T-cell (primary cell): ENCODE results near the gene EPB41L4A. TPM values are rescaled to one million over a fixed set of nuclear protein-coding genes. Genes with fewer than 3 reads are reported as not detected.
"Not testable (repeated sequence)": the region's sequence is repeated elsewhere in the genome, so short reads cannot be mapped to it uniquely, and the experiment has no call there.

Experiments
- ATAC-seq, 4 experiments: fragments of 200-7000 bp in 3 of 4; fragments of 150-1000 bp in 1 of 4; cut with Tn5 transposase; replicated peaks in 1 of 4; 1 replicate in 3 of 4; 2 replicates in 1 of 4; pipeline ENCODE4 v1.10.0; 2021; ENCODE audit warnings: moderate library complexity in 3 of 4, mild to moderate bottlenecking in 2 of 4, moderate number of reproducible peaks in 1 of 4
- CTCF ChIA-PET, 2 donors: fragments of 300-600 bp; sonication (Branson Sonifier 250); formaldehyde crosslinking; loops; one replicate each; lab custom pipeline; 2022; ENCODE audit warnings: antibody characterized with exemption in 2 of 2; lab: Charles Lee
- POLR2A ChIA-PET, 2 donors: fragments of 300-600 bp; sonication (Branson Sonifier 250); formaldehyde crosslinking; loops; one replicate each; lab custom pipeline; 2022; ENCODE audit warnings: antibody characterized with exemption in 2 of 2; lab: Charles Lee
- DNase-seq, 35 experiments: peaks; one replicate each; pipeline versions ENCODE4 v3.0.0 to v3.0.0-alpha.2; 2013 to 2023
- H3K27ac ChIP-seq: one replicate; pipeline ENCODE4 v1.5.1; 2013; ENCODE audit warnings: low read length
- H3K27me3 ChIP-seq, 2 experiments: replicated peaks in 1 of 2; 1 replicate in 1 of 2; 2 replicates in 1 of 2; pipeline versions ENCODE4 v1.6.1 to v1.7.0; 2013; ENCODE audit warnings: low read length in 1 of 2, mixed read lengths in 1 of 2; ENCODE audit not compliant: control insufficient read depth in 2 of 2, insufficient read depth in 2 of 2; ENCODE audit errors: extremely low read depth in 1 of 2
- H3K36me3 ChIP-seq, 2 donors: 1 replicate in 1 of 2; 2 replicates in 1 of 2; pipeline versions ENCODE4 v1.6.1 to v1.7.0; 2013; ENCODE audit warnings: low read length in 1 of 2; ENCODE audit not compliant: control insufficient read depth in 2 of 2, insufficient read depth in 1 of 2; ENCODE audit errors: extremely low read depth in 1 of 2
- H3K4me1 ChIP-seq, 2 experiments: 1 replicate in 1 of 2; 2 replicates in 1 of 2; pipeline versions ENCODE4 v1.6.1 to v1.7.0; 2013; ENCODE audit warnings: low read length in 2 of 2, mixed read lengths in 1 of 2; ENCODE audit not compliant: insufficient read depth in 2 of 2, control insufficient read depth in 1 of 2; ENCODE audit errors: extremely low read depth in 1 of 2
- H3K4me3 ChIP-seq, 2 donors: 1 replicate in 1 of 2; 2 replicates in 1 of 2; pipeline versions ENCODE4 v1.5.1 to v1.7.0; 2013; ENCODE audit warnings: mild to moderate bottlenecking in 2 of 2, low read length in 1 of 2, moderate library complexity in 1 of 2; ENCODE audit not compliant: control insufficient read depth in 1 of 2; ENCODE audit errors: extremely low read depth in 1 of 2
- H3K9me3 ChIP-seq: 2 replicates; pipeline ENCODE4 v1.7.0; 2013
- H3K27ac Mint-ChIP-seq, 2 donors: one replicate each; pipeline ENCODE4 v1.8.0; 2020 to 2021; ENCODE audit warnings: mild to moderate bottlenecking in 2 of 2, mixed read lengths in 2 of 2
- H3K27me3 Mint-ChIP-seq, 2 donors: one replicate each; pipeline ENCODE4 v1.8.0; 2021 to 2022; ENCODE audit warnings: mixed read lengths in 2 of 2
- H3K36me3 Mint-ChIP-seq: one replicate; pipeline ENCODE4 v1.8.0; 2021; ENCODE audit warnings: mixed read lengths
- H3K4me1 Mint-ChIP-seq, 3 donors: one replicate each; pipeline ENCODE4 v1.8.0; 2020 to 2022; ENCODE audit warnings: mixed read lengths in 3 of 3, mild to moderate bottlenecking in 1 of 3
- H3K4me3 Mint-ChIP-seq, 3 donors: one replicate each; pipeline ENCODE4 v1.8.0; 2020 to 2022; ENCODE audit warnings: mild to moderate bottlenecking in 3 of 3, mixed read lengths in 3 of 3, moderate library complexity in 3 of 3
- H3K9me3 Mint-ChIP-seq, 3 donors: one replicate each; pipeline ENCODE4 v1.8.0; 2020 to 2022; ENCODE audit warnings: mixed read lengths in 3 of 3
- WGBS: methylation state at CpG from one replicate; pipeline ENCODE4 v1.1.5; 2013; ENCODE audit warnings: missing lambda C conversion rate; ENCODE audit not compliant: insufficient coverage; 5-methylcytosine and 5-hydroxymethylcytosine counted together
- total RNA-seq, 35 experiments: library from RNA in 6 of 35; stranded (reverse) in 6 of 35; fragments of 120-200 nt in 1 of 35; gene quantifications; one replicate each; pipeline versions ENCODE4 v1.2.1 to v1.2.4 and lab custom pipeline; 2013 to 2026

EPB41L4A gene
- total RNA-seq, 5 donors from 2014 or later (not counting 1 experiment from before 2014, with no cell fraction given): 0.47 to 2.5 (median 1.5) TPM

DNA sequence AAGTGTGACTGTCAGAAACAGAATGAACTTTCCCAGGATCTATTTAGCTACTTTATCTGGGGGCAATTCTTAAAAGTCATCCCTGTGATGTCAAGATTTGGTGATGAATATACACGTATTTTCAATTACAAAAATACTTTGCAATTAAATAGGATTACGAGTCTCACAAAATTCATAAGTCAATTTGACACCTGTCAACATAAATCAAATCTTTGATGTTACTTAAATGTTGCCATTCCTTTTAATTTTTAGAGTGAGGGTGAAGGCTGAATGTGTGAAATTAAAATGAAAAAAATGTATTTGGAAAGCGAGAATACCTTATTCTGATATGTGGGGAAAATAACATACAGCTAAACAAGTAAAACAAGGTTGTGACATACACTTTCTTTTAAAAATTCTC is 202.9 kb downstream of the EPB41L4A start:
- Mint-ChIP-seq H3K36me3 (no peaks in the 10 kb centered on the region), H3K4me3 (no peak overlapping the region), H3K27me3 (peaks cover 1 to 9% of the 10 kb centered on the region in 2 donors), H3K4me1 (no peaks in the 10 kb centered on the region), H3K9me3 (no peaks in the 10 kb centered on the region), H3K27ac (no peak overlapping the region)
- Histone ChIP-seq H3K27ac (no peak overlapping the region), H3K9me3 (no peaks in the 10 kb centered on the region), H3K36me3 (no peaks in the 10 kb centered on the region), H3K4me3 (no peak overlapping the region), H3K27me3 (peaks cover 0 to 2% of the 10 kb centered on the region in 2 experiments), H3K4me1 (no peaks in the 10 kb centered on the region)
- no peak for ATAC-seq
- no peak for DNase-seq
- ChIA-PET POLR2A (interaction anchor here in 1 of 2 donors (0.7 kb wide), 1 partner anchor 14 kb away, joined by 4 read pairs; no protein-coding TSS in a partner anchor), CTCF (interaction anchor here in 1 of 2 donors (0.5 to 0.7 kb wide), 2 partner anchors 75 to 544 kb away, joined by 3 to 5 read pairs; no protein-coding TSS in a partner anchor)
- WGBS: no CpG with 5 or more reads among the region's 3 CpGs

DNA sequence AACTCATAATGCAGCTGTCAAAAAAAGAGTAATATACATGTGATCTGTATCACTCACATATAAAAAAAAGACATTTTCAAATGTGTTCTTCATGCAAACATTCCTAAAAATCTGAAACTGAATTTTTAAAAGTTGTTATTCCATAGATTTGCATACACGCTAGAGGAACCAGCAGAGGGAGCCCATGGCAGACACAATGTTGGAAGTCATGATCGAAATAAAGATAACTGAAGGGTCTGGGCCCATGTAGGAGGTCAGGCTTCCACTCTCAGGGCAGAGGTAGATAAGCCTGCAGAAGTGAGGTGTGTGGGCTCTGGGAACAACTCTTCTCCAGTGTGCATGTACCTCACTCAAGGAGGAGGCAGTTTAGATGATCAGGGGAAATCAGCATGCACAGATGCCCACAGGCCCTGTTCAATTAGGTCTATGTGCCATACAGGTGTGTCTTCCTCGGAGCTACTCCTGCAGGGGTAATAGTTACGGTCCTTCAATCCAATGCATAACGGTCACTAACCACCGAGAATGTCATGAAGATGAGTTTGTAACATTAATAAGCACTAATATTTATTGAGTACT is 208.6 kb downstream of the EPB41L4A start:
- H3K27ac Mint-ChIP-seq: no peak overlapping the region
- H3K27me3 Mint-ChIP-seq: peaks cover 18 to 27% of the 10 kb centered on the region in 2 donors
- no peaks in the 10 kb centered on the region for H3K9me3 Mint-ChIP-seq
- ChIA-PET POLR2A (no interaction called here), CTCF (no interaction called here)
- 37% methylated on average over 2 of the region's 6 CpGs for WGBS
- H3K27me3 ChIP-seq: peaks cover 0 to 9% of the 10 kb centered on the region in 2 experiments
- ATAC-seq: no peak
- peak in 1 of 35 experiments; percentile 14 for DNase-seq
- H3K4me1 ChIP-seq: no peaks in the 10 kb centered on the region
- no peak overlapping the region for H3K4me3 ChIP-seq
- no peaks in the 10 kb centered on the region for H3K4me1 Mint-ChIP-seq
- H3K4me3 Mint-ChIP-seq: no peak overlapping the region
- no peaks in the 10 kb centered on the region for H3K36me3 Mint-ChIP-seq
- H3K36me3 ChIP-seq: no peaks in the 10 kb centered on the region
- H3K27ac ChIP-seq: no peak overlapping the region
- no peaks in the 10 kb centered on the region for H3K9me3 ChIP-seq

DNA sequence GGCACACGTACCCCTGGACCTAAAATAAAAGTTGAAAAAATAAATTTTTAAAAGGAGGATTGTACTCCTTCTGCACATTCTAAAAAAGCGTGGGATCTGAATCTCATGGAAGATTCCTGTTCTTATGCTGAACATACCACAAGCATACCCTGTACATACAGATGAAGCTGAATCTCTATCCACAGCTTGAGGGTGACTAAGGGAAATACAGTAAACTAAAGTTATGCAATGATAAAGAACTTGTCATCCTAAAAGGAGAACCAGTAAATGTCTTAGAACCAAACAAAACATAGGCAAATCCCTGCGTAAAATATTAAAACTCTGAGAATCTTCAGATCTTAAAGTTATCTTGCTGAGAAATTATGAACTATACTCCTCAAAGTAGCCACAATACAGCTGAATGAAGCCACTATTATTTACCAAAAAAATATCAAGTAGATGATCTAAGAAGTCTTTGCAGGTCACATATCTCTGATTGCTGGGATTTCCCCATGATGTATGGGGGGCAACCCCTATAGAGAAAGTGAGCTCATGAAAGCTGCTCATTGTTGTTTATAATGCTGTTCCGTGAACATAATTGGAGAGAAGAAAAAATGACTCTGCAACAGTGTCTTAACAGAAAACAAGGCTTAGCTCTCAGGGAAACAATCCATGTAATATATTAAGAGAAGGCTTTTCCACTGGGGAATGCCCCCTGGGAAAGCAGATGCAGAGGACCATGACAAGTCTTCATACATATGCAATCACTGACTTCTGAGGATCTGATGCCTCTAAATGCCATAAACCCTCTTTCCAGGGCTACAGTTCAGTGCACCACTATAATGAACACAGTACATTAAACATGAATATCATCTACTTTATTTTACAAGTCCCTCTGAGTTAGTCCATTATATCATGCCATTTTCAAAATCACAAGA is 210.1 kb downstream of the EPB41L4A start:
- ATAC-seq (no peak), DNase-seq (no peak)
- Mint-ChIP-seq H3K27ac (no peak overlapping the region), H3K27me3 (peaks cover 18 to 27% of the 10 kb centered on the region in 2 donors), H3K36me3 (no peaks in the 10 kb centered on the region), H3K4me1 (no peaks in the 10 kb centered on the region), H3K9me3 (no peaks in the 10 kb centered on the region), H3K4me3 (no peak overlapping the region)
- no peaks in the 10 kb centered on the region for H3K4me1 ChIP-seq
- peaks cover 2 to 9% of the 10 kb centered on the region in 2 experiments for H3K27me3 ChIP-seq
- H3K9me3 ChIP-seq: no peaks in the 10 kb centered on the region
- H3K4me3 ChIP-seq: no peak overlapping the region
- ChIA-PET POLR2A (no interaction called here), CTCF (no interaction called here)
- H3K27ac ChIP-seq: no peak overlapping the region
- H3K36me3 ChIP-seq: no peaks in the 10 kb centered on the region
- no CpG with 5 or more reads among the region's 4 CpGs for WGBS

DNA sequence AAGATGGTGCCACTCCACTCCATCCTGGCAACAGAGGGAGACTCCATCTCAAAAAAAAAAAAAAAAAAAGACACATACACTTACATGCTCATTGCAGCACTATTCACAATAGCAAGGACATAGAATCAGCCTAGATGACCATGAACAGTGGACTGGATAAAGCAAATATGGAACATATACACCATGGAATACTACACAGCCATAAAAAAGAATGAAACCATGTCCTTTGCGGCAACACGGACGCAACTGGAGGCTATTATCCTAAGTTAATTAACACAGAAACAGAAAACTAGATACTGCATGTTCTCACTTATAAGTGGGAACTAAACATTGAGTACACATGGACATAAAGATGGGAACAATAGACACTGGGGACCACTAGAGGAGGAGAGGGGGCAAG is 210.9 kb downstream of the EPB41L4A start:
- H3K36me3 Mint-ChIP-seq, H3K4me3 ChIP-seq, CTCF ChIA-PET, H3K27me3 ChIP-seq, ATAC-seq, H3K27ac ChIP-seq, H3K9me3 ChIP-seq, H3K4me3 Mint-ChIP-seq, H3K4me1 ChIP-seq, H3K4me1 Mint-ChIP-seq, H3K27ac Mint-ChIP-seq, DNase-seq, H3K36me3 ChIP-seq, POLR2A ChIA-PET, H3K9me3 Mint-ChIP-seq: not testable (repeated sequence)
- WGBS: no CpG with 5 or more reads among the region's 3 CpGs
- H3K27me3 Mint-ChIP-seq: peaks cover 18 to 31% of the 10 kb centered on the region in 2 donors

DNA sequence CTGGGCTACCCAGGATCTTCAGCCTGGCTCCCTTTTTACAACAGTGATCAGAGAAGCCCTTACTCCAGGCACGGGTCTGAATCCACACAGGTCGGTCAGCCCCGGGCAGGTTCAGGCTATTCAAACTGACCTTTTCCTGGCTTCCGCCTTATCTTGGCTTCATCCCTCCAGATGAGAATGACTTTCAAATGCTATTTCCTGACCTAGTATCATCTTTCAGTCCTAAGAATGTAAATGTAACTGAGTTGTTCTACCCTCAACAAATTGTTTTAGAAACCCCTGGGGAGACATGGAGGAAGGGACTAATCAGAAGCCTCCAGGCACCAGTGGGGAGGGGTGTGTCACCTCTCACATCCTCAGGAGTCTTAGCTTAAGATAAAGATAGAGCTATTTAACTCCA is 213.2 kb downstream of the EPB41L4A start:
- DNase-seq (no peak), ATAC-seq (no peak)
- no CpG with 5 or more reads among the region's 4 CpGs for WGBS
- no peak overlapping the region for H3K27ac Mint-ChIP-seq
- POLR2A ChIA-PET: no interaction called here
- H3K4me3 ChIP-seq: no peak overlapping the region
- H3K27ac ChIP-seq: no peak overlapping the region
- peaks cover 23 to 41% of the 10 kb centered on the region in 2 donors for H3K27me3 Mint-ChIP-seq
- no peak overlapping the region for H3K4me3 Mint-ChIP-seq
- H3K36me3 ChIP-seq: no peaks in the 10 kb centered on the region
- H3K4me1 Mint-ChIP-seq: no peaks in the 10 kb centered on the region
- H3K4me1 ChIP-seq: no peaks in the 10 kb centered on the region
- H3K27me3 ChIP-seq: peaks cover 2 to 11% of the 10 kb centered on the region in 2 experiments
- no peaks in the 10 kb centered on the region for H3K9me3 ChIP-seq
- no peaks in the 10 kb centered on the region for H3K9me3 Mint-ChIP-seq
- no peaks in the 10 kb centered on the region for H3K36me3 Mint-ChIP-seq
- CTCF ChIA-PET: interaction anchor here in 1 of 2 donors (1.7 kb wide), 1 partner anchor 11 kb away, joined by 3 read pairs; no protein-coding TSS in a partner anchor

DNA sequence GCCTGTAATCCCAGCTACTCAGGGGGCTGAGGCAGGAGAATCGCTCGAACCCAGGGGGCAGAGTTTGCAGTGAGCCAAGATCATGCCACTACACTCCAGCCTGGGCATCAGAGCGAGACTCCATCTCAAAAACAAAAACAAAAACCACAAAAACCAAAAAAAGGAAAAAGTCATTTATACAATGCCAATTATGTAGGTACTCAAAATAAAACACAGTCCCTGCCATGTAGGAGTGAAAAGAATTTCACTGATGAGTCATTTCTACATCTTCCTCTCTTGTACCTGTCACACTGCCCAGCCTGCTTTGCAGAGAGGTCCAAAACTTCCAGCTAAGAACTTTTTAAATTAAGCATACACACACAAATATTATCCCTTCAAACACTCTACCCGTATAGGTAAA is 215.8 kb downstream of the EPB41L4A start:
- H3K4me3 ChIP-seq: no peak overlapping the region
- no peak overlapping the region for H3K4me3 Mint-ChIP-seq
- no peak overlapping the region for H3K27ac Mint-ChIP-seq
- POLR2A ChIA-PET: no interaction called here
- no peaks in the 10 kb centered on the region for H3K4me1 Mint-ChIP-seq
- H3K36me3 Mint-ChIP-seq: no peaks in the 10 kb centered on the region
- H3K4me1 ChIP-seq: no peaks in the 10 kb centered on the region
- no CpG with 5 or more reads among the region's 4 CpGs for WGBS
- DNase-seq (no peak), ATAC-seq (no peak)
- peaks cover 39 to 53% of the 10 kb centered on the region in 2 donors for H3K27me3 Mint-ChIP-seq
- CTCF ChIA-PET: no interaction called here
- no peak overlapping the region for H3K27ac ChIP-seq
- H3K27me3 ChIP-seq: peaks cover 2 to 11% of the 10 kb centered on the region in 2 experiments
- H3K9me3 Mint-ChIP-seq: no peaks in the 10 kb centered on the region
- H3K9me3 ChIP-seq: no peaks in the 10 kb centered on the region
- H3K36me3 ChIP-seq: no peaks in the 10 kb centered on the region
